ENCODE data around the gene RBSN.

RBSN gene

GRCh38 chr3:15060029-15060428 is 38.9 kb downstream of the RBSN start:
- no peak for DNase-seq (ENCODE audit: low read depth in 1 of 2, low spot score in 1 of 2)

- no peak for DNase-seq (ENCODE audit: low read depth in 1 of 2, low spot score in 1 of 2)
Measured at GRCh38 chr3:15056676-15057404, 42.1 kb downstream of the RBSN start.

- peak; percentile 25 to 67 for DNase-seq (ENCODE audit: low read depth in 1 of 2, low spot score in 1 of 2)
Measured at GRCh38 chr3:15055019-15055557, 43.9 kb downstream of the RBSN start.

GRCh38 chr3:15053541-15053940 is 45.4 kb downstream of the RBSN start:
- DNase-seq (ENCODE audit: low read depth in 1 of 2, low spot score in 1 of 2) = no peak

GRCh38 chr3:15052335-15053242 is 46.4 kb downstream of the RBSN start:
- DNase-seq (ENCODE audit: low read depth in 1 of 2, low spot score in 1 of 2) = no peak

- peak in 1 of 2 donors; percentile 18 for DNase-seq (ENCODE audit: low read depth in 1 of 2, low spot score in 1 of 2)
Measured at GRCh38 chr3:15051531-15051930, 47.4 kb downstream of the RBSN start.

GRCh38 chr3:15050405-15051092 is 48.4 kb downstream of the RBSN start:
- DNase-seq (ENCODE audit: low read depth in 1 of 2, low spot score in 1 of 2) = no peak

- DNase-seq (ENCODE audit: low read depth in 1 of 2, low spot score in 1 of 2) = no peak
Measured at GRCh38 chr3:15049584-15049983, 49.4 kb downstream of the RBSN start.

- DNase-seq (ENCODE audit: low read depth in 1 of 2, low spot score in 1 of 2) = no peak
Measured at GRCh38 chr3:15045667-15046066, 53.3 kb downstream of the RBSN start.

- no peak for DNase-seq (ENCODE audit: low read depth in 1 of 2, low spot score in 1 of 2)
Measured at GRCh38 chr3:15044326-15044725, 54.6 kb downstream of the RBSN start.

GRCh38 chr3:15043408-15044171 is 55.4 kb downstream of the RBSN start:
- DNase-seq (ENCODE audit: low read depth in 1 of 2, low spot score in 1 of 2) = no peak

- DNase-seq (ENCODE audit: low read depth in 1 of 2, low spot score in 1 of 2) = no peak
Measured at GRCh38 chr3:15042936-15043335, 56.0 kb downstream of the RBSN start.

- DNase-seq (ENCODE audit: low read depth in 1 of 2, low spot score in 1 of 2) = no peak
Measured at GRCh38 chr3:15041950-15042349, 57.0 kb downstream of the RBSN start.

- DNase-seq (ENCODE audit: low read depth in 1 of 2, low spot score in 1 of 2) = no peak
Measured at GRCh38 chr3:15040844-15041243, 58.1 kb downstream of the RBSN start.

GRCh38 chr3:15038306-15038705 is 60.6 kb downstream of the RBSN start:
- DNase-seq (ENCODE audit: low read depth in 1 of 2, low spot score in 1 of 2) = no peak

GRCh38 chr3:15033103-15033502 is 65.8 kb downstream of the RBSN start:
- DNase-seq (ENCODE audit: low read depth in 1 of 2, low spot score in 1 of 2) = no peak

- DNase-seq (ENCODE audit: low read depth in 1 of 2, low spot score in 1 of 2) = no peak
Measured at GRCh38 chr3:15032650-15033049, 66.3 kb downstream of the RBSN start.

- no peak for DNase-seq (ENCODE audit: low read depth in 1 of 2, low spot score in 1 of 2)
Measured at GRCh38 chr3:15029625-15030024, 69.3 kb downstream of the RBSN start.

- DNase-seq (ENCODE audit: low read depth in 1 of 2, low spot score in 1 of 2) = no peak
Measured at GRCh38 chr3:15023719-15024118, 75.2 kb downstream of the RBSN start.

GRCh38 chr3:15023249-15023648 is 75.7 kb downstream of the RBSN start:
- no peak for DNase-seq (ENCODE audit: low read depth in 1 of 2, low spot score in 1 of 2)

Data from activated CD4-positive, alpha-beta T cell treated with anti-CD3 and anti-CD28 coated beads, Interleukin-2, amount 50 U/mL, for 24 hours (primary cell).